Measurements from ENCODE around the gene RPS21. TPM values are rescaled to one million over a fixed set of nuclear protein-coding genes. Genes with fewer than 3 reads are reported as not detected.

Gene RPS21
- total RNA-seq (1,496 TPM), polyA plus RNA-seq (ENCODE audit: insufficient read depth in 1 of 8, insufficient read length in 8 of 8, low replicate concordance in 1 of 8) (1,000 to 10,000 TPM; 1,129 to 1,597 (median 1,375) TPM)
- long read RNA-seq, donor 1, transcript RPS21-205 (5 exons, 429 nt): minor isoform, 11 of 483 reads
- long read RNA-seq, donor 1, transcript RPS21-201 (6 exons, 344 nt): major isoform, 316 of 483 reads
- long read RNA-seq, donor 1, partial matches to known transcripts: 126 of 483 reads
- long read RNA-seq, donor 1, other reads (novel, unspliced or antisense): 24 of 483 reads
- long read RNA-seq, donor 2, transcript RPS21-201 (6 exons, 344 nt): major isoform, 89 of 132 reads
- long read RNA-seq, donor 2, partial matches to known transcripts: 42 of 132 reads
- long read RNA-seq, donor 2, other reads (novel, unspliced or antisense): 0 of 132 reads
- long read RNA-seq, donor 3, transcript RPS21-201 (6 exons, 344 nt): major isoform, 352 of 512 reads
- long read RNA-seq, donor 3, transcript RPS21-205 (5 exons, 429 nt): minor isoform, 17 of 512 reads
- long read RNA-seq, donor 3, partial matches to known transcripts: 116 of 512 reads
- long read RNA-seq, donor 3, other reads (novel, unspliced or antisense): 26 of 512 reads
- long read RNA-seq, donor 4, transcript RPS21-201 (6 exons, 344 nt): major isoform, 476 of 682 reads
- long read RNA-seq, donor 4, transcript RPS21-205 (5 exons, 429 nt): minor isoform, 18 of 682 reads
- long read RNA-seq, donor 4, partial matches to known transcripts: 108 of 682 reads
- long read RNA-seq, donor 4, other reads (novel, unspliced or antisense): 79 of 682 reads
- long read RNA-seq, donor 5, transcript RPS21-201 (6 exons, 344 nt): major isoform, 1,588 of 2,157 reads
- long read RNA-seq, donor 5, transcript RPS21-205 (5 exons, 429 nt): minor isoform, 46 of 2,157 reads
- long read RNA-seq, donor 5, partial matches to known transcripts: 342 of 2,157 reads
- long read RNA-seq, donor 5, other reads (novel, unspliced or antisense): 177 of 2,157 reads
- long read RNA-seq, donor 6, transcript RPS21-204 (4 exons, 418 nt): minor isoform, 6 of 2,376 reads
- long read RNA-seq, donor 6, transcript RPS21-201 (6 exons, 344 nt): major isoform, 1,782 of 2,376 reads
- long read RNA-seq, donor 6, transcript RPS21-205 (5 exons, 429 nt): minor isoform, 62 of 2,376 reads
- long read RNA-seq, donor 6, partial matches to known transcripts: 338 of 2,376 reads
- long read RNA-seq, donor 6, other reads (novel, unspliced or antisense): 186 of 2,376 reads
- long read RNA-seq, donor 7, transcript RPS21-204 (4 exons, 418 nt): minor isoform, 5 of 1,684 reads
- long read RNA-seq, donor 7, transcript RPS21-205 (5 exons, 429 nt): minor isoform, 53 of 1,684 reads
- long read RNA-seq, donor 7, transcript RPS21-201 (6 exons, 344 nt): major isoform, 1,227 of 1,684 reads
- long read RNA-seq, donor 7, partial matches to known transcripts: 259 of 1,684 reads
- long read RNA-seq, donor 7, other reads (novel, unspliced or antisense): 139 of 1,684 reads
- long read RNA-seq, donor 8, transcript RPS21-205 (5 exons, 429 nt): minor isoform, 19 of 1,096 reads
- long read RNA-seq, donor 8, transcript RPS21-201 (6 exons, 344 nt): major isoform, 665 of 1,096 reads
- long read RNA-seq, donor 8, partial matches to known transcripts: 330 of 1,096 reads
- long read RNA-seq, donor 8, other reads (novel, unspliced or antisense): 77 of 1,096 reads
- long read RNA-seq, donor 9, transcript RPS21-205 (5 exons, 429 nt): minor isoform, 15 of 1,295 reads
- long read RNA-seq, donor 9, transcript RPS21-201 (6 exons, 344 nt): major isoform, 1,004 of 1,295 reads
- long read RNA-seq, donor 9, partial matches to known transcripts: 187 of 1,295 reads
- long read RNA-seq, donor 9, other reads (novel, unspliced or antisense): 86 of 1,295 reads
- long read RNA-seq, donor 10, transcript RPS21-201 (6 exons, 344 nt): major isoform, 940 of 1,554 reads
- long read RNA-seq, donor 10, transcript RPS21-205 (5 exons, 429 nt): minor isoform, 18 of 1,554 reads
- long read RNA-seq, donor 10, partial matches to known transcripts: 478 of 1,554 reads
- long read RNA-seq, donor 10, other reads (novel, unspliced or antisense): 113 of 1,554 reads
- long read RNA-seq, donor 11, transcript RPS21-205 (5 exons, 429 nt): minor isoform, 37 of 1,366 reads
- long read RNA-seq, donor 11, transcript RPS21-204 (4 exons, 418 nt): minor isoform, 7 of 1,366 reads
- long read RNA-seq, donor 11, transcript RPS21-201 (6 exons, 344 nt): major isoform, 991 of 1,366 reads
- long read RNA-seq, donor 11, partial matches to known transcripts: 212 of 1,366 reads
- long read RNA-seq, donor 11, other reads (novel, unspliced or antisense): 117 of 1,366 reads

- DNase-seq: peak; percentile 96
- under 1% methylated on average over 63 of the region's 83 CpGs for WGBS (ENCODE audit: insufficient coverage)
Observed at GRCh38 chr20:62386383-62387218, at the start of gene RPS21. RPS21 (plus strand) TSS chr20:62387103; CDS start chr20:62387339, 236 bp downstream.

GRCh38 chr20:62337558-62338293, 49.2 kb upstream of the RPS21 start:
- H3K36me3 ChIP-seq (ENCODE audit: control insufficient read depth, insufficient read depth, low read length): peaks cover 58% of the 10 kb centered on the region
- no peak overlapping the region for H3K4me3 ChIP-seq (ENCODE audit: low read length)
- DNase-seq: no peak
- 84% methylated on average over 31 of the region's 34 CpGs for WGBS (ENCODE audit: insufficient coverage)
- no peaks in the 10 kb centered on the region for H3K27me3 ChIP-seq (ENCODE audit: control insufficient read depth, insufficient read depth, low read length)
- no peak overlapping the region for H3K27ac ChIP-seq (ENCODE audit: low read length)
- H3K4me1 ChIP-seq (ENCODE audit: control insufficient read depth, insufficient read depth, low read length): no peaks in the 10 kb centered on the region
- peaks cover 4% of the 10 kb centered on the region for H3K9me3 ChIP-seq (replicated peaks; ENCODE audit: control insufficient read depth, low read depth, low read length)

More at GRCh38 chr20:62386383-62387218, at the start of gene RPS21:
- Histone ChIP-seq H3K27ac (ENCODE audit: low read length) (peak within 1 kb of the TSS; percentile 82), H3K27me3 (ENCODE audit: control insufficient read depth, insufficient read depth, low read length) (no peaks in the 10 kb centered on the region), H3K4me1 (ENCODE audit: control insufficient read depth, insufficient read depth, low read length) (peaks cover 22% of the 10 kb centered on the region), H3K36me3 (ENCODE audit: control insufficient read depth, insufficient read depth, low read length) (peaks cover 39% of the 10 kb centered on the region), H3K9me3 (replicated peaks; ENCODE audit: control insufficient read depth, low read depth, low read length) (no peaks in the 10 kb centered on the region), H3K4me3 (ENCODE audit: low read length) (peak within 1 kb of the TSS; percentile 93)

- Histone ChIP-seq H3K36me3 (ENCODE audit: control insufficient read depth, insufficient read depth, low read length) (peaks cover 53% of the 10 kb centered on the region), H3K27ac (ENCODE audit: low read length) (no peak overlapping the region), H3K9me3 (replicated peaks; ENCODE audit: control insufficient read depth, low read depth, low read length) (peaks cover 4% of the 10 kb centered on the region), H3K27me3 (ENCODE audit: control insufficient read depth, insufficient read depth, low read length) (no peaks in the 10 kb centered on the region), H3K4me1 (ENCODE audit: control insufficient read depth, insufficient read depth, low read length) (no peaks in the 10 kb centered on the region), H3K4me3 (ENCODE audit: low read length) (no peak overlapping the region)
- WGBS (ENCODE audit: insufficient coverage): 90% methylated on average over 13 of the region's 16 CpGs
- no peak for DNase-seq
Observed at GRCh38 chr20:62338294-62338620, 48.6 kb upstream of the RPS21 start.

GRCh38 chr20:62339647-62340062, 47.2 kb upstream of the RPS21 start:
- WGBS (ENCODE audit: insufficient coverage): 78% methylated on average over 12 of the region's 14 CpGs
- peaks cover 45% of the 10 kb centered on the region for H3K36me3 ChIP-seq (ENCODE audit: control insufficient read depth, insufficient read depth, low read length)

GRCh38 chr20:62342910-62343309, 44.0 kb upstream of the RPS21 start:
- Histone ChIP-seq H3K27ac (ENCODE audit: low read length) (no peak overlapping the region), H3K27me3 (ENCODE audit: control insufficient read depth, insufficient read depth, low read length) (no peaks in the 10 kb centered on the region), H3K36me3 (ENCODE audit: control insufficient read depth, insufficient read depth, low read length) (peaks cover 35% of the 10 kb centered on the region), H3K4me1 (ENCODE audit: control insufficient read depth, insufficient read depth, low read length) (no peaks in the 10 kb centered on the region), H3K9me3 (replicated peaks; ENCODE audit: control insufficient read depth, low read depth, low read length) (peaks cover 4% of the 10 kb centered on the region), H3K4me3 (ENCODE audit: low read length) (no peak overlapping the region)
- WGBS (ENCODE audit: insufficient coverage): 69% methylated on average over 6 of the region's 10 CpGs
- DNase-seq: no peak

More at GRCh38 chr20:62339647-62340062, 47.2 kb upstream of the RPS21 start:
- H3K4me1 ChIP-seq (ENCODE audit: control insufficient read depth, insufficient read depth, low read length): no peaks in the 10 kb centered on the region
- no peak overlapping the region for H3K4me3 ChIP-seq (ENCODE audit: low read length)
- H3K27ac ChIP-seq (ENCODE audit: low read length): no peak overlapping the region
- no peak for DNase-seq
- H3K9me3 ChIP-seq (replicated peaks; ENCODE audit: control insufficient read depth, low read depth, low read length): peaks cover 4% of the 10 kb centered on the region
- no peaks in the 10 kb centered on the region for H3K27me3 ChIP-seq (ENCODE audit: control insufficient read depth, insufficient read depth, low read length)

- H3K9me3 ChIP-seq (replicated peaks; ENCODE audit: control insufficient read depth, low read depth, low read length): peaks cover 6% of the 10 kb centered on the region
- no peak overlapping the region for H3K4me3 ChIP-seq (ENCODE audit: low read length)
- H3K27me3 ChIP-seq (ENCODE audit: control insufficient read depth, insufficient read depth, low read length): no peaks in the 10 kb centered on the region
- H3K36me3 ChIP-seq (ENCODE audit: control insufficient read depth, insufficient read depth, low read length): peaks cover 30% of the 10 kb centered on the region
- H3K4me1 ChIP-seq (ENCODE audit: control insufficient read depth, insufficient read depth, low read length): no peaks in the 10 kb centered on the region
- WGBS (ENCODE audit: insufficient coverage): no CpG with 5 or more reads among the region's 5 CpGs
- DNase-seq: no peak
- no peak overlapping the region for H3K27ac ChIP-seq (ENCODE audit: low read length)
Observed at GRCh38 chr20:62344092-62344491, 42.8 kb upstream of the RPS21 start.

- Histone ChIP-seq H3K4me3 (ENCODE audit: low read length) (no peak overlapping the region), H3K27me3 (ENCODE audit: control insufficient read depth, insufficient read depth, low read length) (no peaks in the 10 kb centered on the region), H3K9me3 (replicated peaks; ENCODE audit: control insufficient read depth, low read depth, low read length) (peaks cover 6% of the 10 kb centered on the region), H3K4me1 (ENCODE audit: control insufficient read depth, insufficient read depth, low read length) (no peaks in the 10 kb centered on the region), H3K36me3 (ENCODE audit: control insufficient read depth, insufficient read depth, low read length) (peaks cover 32% of the 10 kb centered on the region), H3K27ac (ENCODE audit: low read length) (no peak overlapping the region)
- WGBS (ENCODE audit: insufficient coverage): 79% methylated on average over 9 of the region's 10 CpGs
- DNase-seq: no peak
Observed at GRCh38 chr20:62344782-62345181, 42.1 kb upstream of the RPS21 start.
